ENCODE data around the gene PDZD2. TPM values are rescaled to one million over a fixed set of nuclear protein-coding genes. Genes with fewer than 3 reads are reported as not detected.

Gene PDZD2
- total RNA-seq, 1 donor from 2014 or later = 0.65 TPM

- DNase-seq (ENCODE audit: low read depth, low spot score) = no peak
- peaks cover 10% of the 10 kb centered on the region for H3K9me3 Mint-ChIP-seq
- H3K4me1 Mint-ChIP-seq = no peaks in the 10 kb centered on the region
- H3K36me3 Mint-ChIP-seq (ENCODE audit: low read depth) = peaks cover 3% of the 10 kb centered on the region
- H3K27me3 Mint-ChIP-seq (ENCODE audit: low read depth) = no peaks in the 10 kb centered on the region
- TF ChIP-seq, protein P1, sequence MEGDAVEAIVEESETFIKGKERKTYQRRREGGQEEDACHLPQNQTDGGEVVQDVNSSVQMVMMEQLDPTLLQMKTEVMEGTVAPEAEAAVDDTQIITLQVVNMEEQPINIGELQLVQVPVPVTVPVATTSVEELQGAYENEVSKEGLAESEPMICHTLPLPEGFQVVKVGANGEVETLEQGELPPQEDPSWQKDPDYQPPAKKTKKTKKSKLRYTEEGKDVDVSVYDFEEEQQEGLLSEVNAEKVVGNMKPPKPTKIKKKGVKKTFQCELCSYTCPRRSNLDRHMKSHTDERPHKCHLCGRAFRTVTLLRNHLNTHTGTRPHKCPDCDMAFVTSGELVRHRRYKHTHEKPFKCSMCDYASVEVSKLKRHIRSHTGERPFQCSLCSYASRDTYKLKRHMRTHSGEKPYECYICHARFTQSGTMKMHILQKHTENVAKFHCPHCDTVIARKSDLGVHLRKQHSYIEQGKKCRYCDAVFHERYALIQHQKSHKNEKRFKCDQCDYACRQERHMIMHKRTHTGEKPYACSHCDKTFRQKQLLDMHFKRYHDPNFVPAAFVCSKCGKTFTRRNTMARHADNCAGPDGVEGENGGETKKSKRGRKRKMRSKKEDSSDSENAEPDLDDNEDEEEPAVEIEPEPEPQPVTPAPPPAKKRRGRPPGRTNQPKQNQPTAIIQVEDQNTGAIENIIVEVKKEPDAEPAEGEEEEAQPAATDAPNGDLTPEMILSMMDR (conservative IDR thresholded peaks at IDR 0.05) = no peak
- H3K4me3 Mint-ChIP-seq = no peak overlapping the region
- no peak overlapping the region for H3K27ac Mint-ChIP-seq (ENCODE audit: unreplicated experiment)
Observed at GRCh38 chr5:31827867-31828266, 188.9 kb downstream of the PDZD2 start.

- Mint-ChIP-seq H3K4me3 (no peak overlapping the region), H3K27me3 (ENCODE audit: low read depth) (no peaks in the 10 kb centered on the region)
Observed at GRCh38 chr5:31832966-31833365, 194.0 kb downstream of the PDZD2 start.

GRCh38 chr5:31833710-31834109, 194.8 kb downstream of the PDZD2 start:
- TF ChIP-seq, protein P1 (conservative IDR thresholded peaks at IDR 0.05) = no peak
- peaks cover 4% of the 10 kb centered on the region for H3K9me3 Mint-ChIP-seq
- no peak overlapping the region for H3K4me3 Mint-ChIP-seq
- H3K27me3 Mint-ChIP-seq (ENCODE audit: low read depth) = no peaks in the 10 kb centered on the region
- no peaks in the 10 kb centered on the region for H3K4me1 Mint-ChIP-seq
- H3K36me3 Mint-ChIP-seq (ENCODE audit: low read depth) = no peaks in the 10 kb centered on the region
- no peak for DNase-seq (ENCODE audit: low read depth, low spot score)
- H3K27ac Mint-ChIP-seq (ENCODE audit: unreplicated experiment) = no peak overlapping the region

More at GRCh38 chr5:31832966-31833365, 194.0 kb downstream of the PDZD2 start:
- DNase-seq (ENCODE audit: low read depth, low spot score) = no peak
- H3K27ac Mint-ChIP-seq (ENCODE audit: unreplicated experiment) = no peak overlapping the region
- peaks cover 7% of the 10 kb centered on the region for H3K9me3 Mint-ChIP-seq
- peaks cover 2% of the 10 kb centered on the region for H3K36me3 Mint-ChIP-seq (ENCODE audit: low read depth)
- H3K4me1 Mint-ChIP-seq = no peaks in the 10 kb centered on the region
- TF ChIP-seq, protein P1 (conservative IDR thresholded peaks at IDR 0.05) = no peak

GRCh38 chr5:31844622-31845345, 205.9 kb downstream of the PDZD2 start:
- Mint-ChIP-seq H3K4me1 (no peaks in the 10 kb centered on the region), H3K9me3 (no peaks in the 10 kb centered on the region), H3K27ac (ENCODE audit: unreplicated experiment) (no peak overlapping the region), H3K4me3 (no peak overlapping the region), H3K36me3 (ENCODE audit: low read depth) (no peaks in the 10 kb centered on the region), H3K27me3 (ENCODE audit: low read depth) (no peaks in the 10 kb centered on the region)
- DNase-seq (ENCODE audit: low read depth, low spot score) = no peak
- TF ChIP-seq, protein P1 (conservative IDR thresholded peaks at IDR 0.05) = peak; percentile 16

DNA sequence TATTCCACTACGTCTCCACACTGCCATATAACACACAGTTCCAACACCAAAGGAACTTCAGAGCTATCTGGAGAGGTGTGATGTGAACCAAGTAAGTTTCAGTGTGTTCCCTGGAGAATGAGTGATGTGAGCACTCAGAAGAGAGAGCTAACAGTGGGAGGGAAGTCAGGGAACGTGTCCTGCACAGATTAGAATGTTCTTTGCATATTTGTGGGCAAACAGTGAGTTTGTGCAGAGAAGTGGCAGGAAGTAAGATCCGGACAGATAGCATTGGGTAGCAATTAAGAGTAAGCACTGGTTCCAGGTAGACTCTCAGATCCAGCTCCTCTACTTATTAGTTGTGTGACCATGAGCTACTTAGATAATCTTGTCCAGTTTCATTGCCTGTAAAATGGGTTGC, 206.4 kb downstream of the PDZD2 start:
- Mint-ChIP-seq H3K9me3 (no peaks in the 10 kb centered on the region), H3K36me3 (ENCODE audit: low read depth) (no peaks in the 10 kb centered on the region), H3K4me3 (no peak overlapping the region), H3K4me1 (no peaks in the 10 kb centered on the region), H3K27ac (ENCODE audit: unreplicated experiment) (no peak overlapping the region), H3K27me3 (ENCODE audit: low read depth) (no peaks in the 10 kb centered on the region)
- TF ChIP-seq, protein P1 (conservative IDR thresholded peaks at IDR 0.05) = no peak
- no peak for DNase-seq (ENCODE audit: low read depth, low spot score)
